ENCODE results near the gene BPIFB3. TPM values are rescaled to one million over a fixed set of nuclear protein-coding genes. Genes with fewer than 3 reads are reported as not detected.

The BPIFB3 gene
- total and polyA plus RNA-seq, 2 of the 4 experiments (the other 2 are of a cell fraction) = not detected

DNA sequence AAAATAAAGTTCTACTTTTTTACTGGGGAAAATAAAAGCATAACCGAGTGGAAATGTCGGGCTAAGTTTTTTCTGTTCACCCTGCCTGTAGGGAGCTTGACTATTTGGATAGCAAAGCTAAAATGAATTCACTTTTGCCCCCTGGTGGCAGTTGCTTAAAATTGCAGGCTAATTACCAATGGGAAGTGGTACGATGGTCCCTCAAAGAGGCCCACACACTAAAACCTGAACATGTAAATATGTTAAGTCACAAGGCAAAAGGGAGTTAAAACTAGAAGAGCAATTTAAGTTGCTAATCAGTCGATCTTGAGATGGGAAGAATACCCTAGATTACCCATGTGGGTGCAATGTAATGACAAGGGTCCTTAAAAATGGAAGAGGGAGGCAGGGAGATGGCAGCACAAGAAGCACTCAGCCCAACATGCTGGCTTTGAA lies 48.6 kb upstream of the BPIFB3 start:
- TF ChIP-seq FOS (IDR thresholded peaks at IDR 0.05; ENCODE audit: low read depth, low read length) (no peak), RAD21 (IDR thresholded peaks at IDR 0.05; ENCODE audit: low read length) (peak; percentile 22; the same call in 1 of the 2 replicates), MXI1 (IDR thresholded peaks at IDR 0.05; ENCODE audit: borderline replicate concordance, low read depth, low read length) (no peak), POLR2A (IDR thresholded peaks at IDR 0.05; ENCODE audit: low read depth, low read length) (no peak), NFE2L2 (IDR thresholded peaks at IDR 0.05; ENCODE audit: low read depth, low read length) (no peak), RFX5 (IDR thresholded peaks at IDR 0.05; ENCODE audit: low read depth, low read length) (no peak), SMC3 (IDR thresholded peaks at IDR 0.05; ENCODE audit: low read depth, low read length) (0 out of 2 replicates have a peak, but pooled peaks have one; percentile 5), MAZ (IDR thresholded peaks at IDR 0.05; ENCODE audit: borderline replicate concordance, low read depth, low read length) (no peak), RCOR1 (IDR thresholded peaks at IDR 0.05; ENCODE audit: insufficient replicate concordance, low read length) (no peak)
- TF ChIP-seq, protein P1, sequence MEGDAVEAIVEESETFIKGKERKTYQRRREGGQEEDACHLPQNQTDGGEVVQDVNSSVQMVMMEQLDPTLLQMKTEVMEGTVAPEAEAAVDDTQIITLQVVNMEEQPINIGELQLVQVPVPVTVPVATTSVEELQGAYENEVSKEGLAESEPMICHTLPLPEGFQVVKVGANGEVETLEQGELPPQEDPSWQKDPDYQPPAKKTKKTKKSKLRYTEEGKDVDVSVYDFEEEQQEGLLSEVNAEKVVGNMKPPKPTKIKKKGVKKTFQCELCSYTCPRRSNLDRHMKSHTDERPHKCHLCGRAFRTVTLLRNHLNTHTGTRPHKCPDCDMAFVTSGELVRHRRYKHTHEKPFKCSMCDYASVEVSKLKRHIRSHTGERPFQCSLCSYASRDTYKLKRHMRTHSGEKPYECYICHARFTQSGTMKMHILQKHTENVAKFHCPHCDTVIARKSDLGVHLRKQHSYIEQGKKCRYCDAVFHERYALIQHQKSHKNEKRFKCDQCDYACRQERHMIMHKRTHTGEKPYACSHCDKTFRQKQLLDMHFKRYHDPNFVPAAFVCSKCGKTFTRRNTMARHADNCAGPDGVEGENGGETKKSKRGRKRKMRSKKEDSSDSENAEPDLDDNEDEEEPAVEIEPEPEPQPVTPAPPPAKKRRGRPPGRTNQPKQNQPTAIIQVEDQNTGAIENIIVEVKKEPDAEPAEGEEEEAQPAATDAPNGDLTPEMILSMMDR (conservative IDR thresholded peaks at IDR 0.05; ENCODE audit: low read depth, low read length) = peak; percentile 36; the same call in 1 of the 2 replicates
- TF ChIP-seq, protein P2, sequence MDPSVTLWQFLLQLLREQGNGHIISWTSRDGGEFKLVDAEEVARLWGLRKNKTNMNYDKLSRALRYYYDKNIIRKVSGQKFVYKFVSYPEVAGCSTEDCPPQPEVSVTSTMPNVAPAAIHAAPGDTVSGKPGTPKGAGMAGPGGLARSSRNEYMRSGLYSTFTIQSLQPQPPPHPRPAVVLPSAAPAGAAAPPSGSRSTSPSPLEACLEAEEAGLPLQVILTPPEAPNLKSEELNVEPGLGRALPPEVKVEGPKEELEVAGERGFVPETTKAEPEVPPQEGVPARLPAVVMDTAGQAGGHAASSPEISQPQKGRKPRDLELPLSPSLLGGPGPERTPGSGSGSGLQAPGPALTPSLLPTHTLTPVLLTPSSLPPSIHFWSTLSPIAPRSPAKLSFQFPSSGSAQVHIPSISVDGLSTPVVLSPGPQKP (IDR thresholded peaks at IDR 0.05; ENCODE audit: borderline replicate concordance, low read depth, low read length) = no peak
- Histone ChIP-seq H3K14ac (replicated peaks; ENCODE audit: low read depth, low read length) (no peak overlapping the region), H3K79me1 (ENCODE audit: low read depth in 1 of 2, low read length in 2 of 2) (no peaks in the 10 kb centered on the region), H4K8ac (ENCODE audit: low read depth in 2 of 2, low read length in 2 of 2) (no peak overlapping the region), H2AK9ac (replicated peaks; ENCODE audit: low read depth, low read length, poor library complexity) (no peak overlapping the region), H4K5ac (ENCODE audit: low read depth, low read length) (no peak overlapping the region), H4K20me1 (ENCODE audit: insufficient read depth, low read length) (no peaks in the 10 kb centered on the region; the same call in 1 of the 2 replicates), H3K4me3 (ENCODE audit: insufficient read depth, low read depth, low read length) (no peak overlapping the region), H2AK5ac (ENCODE audit: low read depth, low read length) (no peak overlapping the region), H3K27ac (ENCODE audit: insufficient read depth, low read length) (no peak overlapping the region), H3K4ac (ENCODE audit: low read depth, low read length) (no peak overlapping the region), H3K36me3 (ENCODE audit: control insufficient read depth, insufficient read depth, low read length) (no peaks in the 10 kb centered on the region), H2BK5ac (ENCODE audit: low read depth, low read length, poor library complexity, severe bottlenecking) (no peak overlapping the region), H2BK20ac (ENCODE audit: low read depth, low read length) (no peak overlapping the region), H3K9me3 (ENCODE audit: control insufficient read depth, insufficient read depth, low read length) (no peaks in the 10 kb centered on the region), H3K56ac (ENCODE audit: extremely low read depth, insufficient read depth, low read length) (no peak overlapping the region), H2BK15ac (ENCODE audit: low read depth, low read length) (no peak overlapping the region), H2AFZ (replicated peaks; ENCODE audit: low read length, poor library complexity) (no peak overlapping the region), H3K4me1 (ENCODE audit: control insufficient read depth, insufficient read depth, low read length) (no peaks in the 10 kb centered on the region), H3K4me2 (ENCODE audit: low read depth, low read length) (no peak overlapping the region), H4K91ac (ENCODE audit: insufficient read depth, low read depth, low read length) (no peak overlapping the region), H3K23ac (ENCODE audit: low read depth, low read length) (no peak overlapping the region), H3K18ac (ENCODE audit: low read depth, low read length) (no peak overlapping the region), H3K9me1 (ENCODE audit: insufficient read depth, low read length) (no peaks in the 10 kb centered on the region), H3K9ac (ENCODE audit: low read depth, low read length) (no peak overlapping the region), H3K27me3 (ENCODE audit: control insufficient read depth, insufficient read depth, low read length) (peaks cover 3% of the 10 kb centered on the region), H2BK120ac (ENCODE audit: low read depth, low read length) (no peak overlapping the region)
- ATAC-seq (ENCODE audit: low read depth) (no peak), DNase-seq (peak; percentile 15)
- in situ Hi-C loops (cut with MboI; ENCODE audit: low sequenced_read_pairs) = no loop called here
- intact Hi-C loops (cut with micrococcal nuclease) = no loop called here
- no TSS peak for BruUV-seq (replicated peaks)
- CTCF ChIA-PET = no interaction called here
- 0% methylated on average over 1 of the region's 4 CpGs; no CpG with 5 or more reads in 1 of the 2 experiments for WGBS, 2 experiments (ENCODE audit: extremely low coverage in 2 of 2, insufficient read length in 1 of 2)
- POLR2A ChIA-PET (ENCODE audit: unreplicated experiment) = no interaction called here
- dilution Hi-C loops (cut with HindIII; ENCODE audit: low sequenced_read_pairs, unreplicated experiment) = no loop called here

Data from IMR-90 (cell line).